ENCODE measurements around the gene JPH3.
"Not testable (repeated sequence)": the region's sequence is repeated elsewhere in the genome, so short reads cannot be mapped to it uniquely, and the experiment has no call there.

Gene JPH3

DNA sequence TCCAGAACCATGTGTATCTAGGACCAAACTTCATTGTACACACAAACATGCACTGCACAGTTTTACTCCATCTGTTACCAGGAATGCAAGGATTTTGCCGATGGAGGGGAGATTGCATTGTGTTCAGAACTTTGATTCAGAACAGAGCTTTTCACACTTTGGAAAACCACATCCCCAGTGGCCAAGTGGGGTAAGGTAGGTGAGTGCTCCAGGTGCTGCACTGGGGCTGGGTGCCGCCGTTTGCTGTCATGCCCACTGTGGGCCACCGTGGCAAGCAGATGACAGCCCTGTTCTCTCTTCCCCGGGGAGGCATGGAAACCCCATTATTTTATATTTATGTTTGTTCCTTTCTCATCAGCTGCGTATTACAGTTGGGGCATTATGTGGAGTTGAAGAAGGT lies 29.3 kb upstream of the JPH3 start:
- DNase-seq (ENCODE audit: low read depth in 2 of 3, low spot score in 1 of 3) = no peak

GRCh38 chr16:87575027-87575804 lies 27.1 kb upstream of the JPH3 start:
- no peak for DNase-seq (ENCODE audit: low read depth in 2 of 3, low spot score in 1 of 3)

- DNase-seq (ENCODE audit: low read depth in 2 of 3, low spot score in 1 of 3) = no peak
These were observed 26.1 kb upstream of the JPH3 start for GRCh38 chr16:87576171-87576570.

DNA sequence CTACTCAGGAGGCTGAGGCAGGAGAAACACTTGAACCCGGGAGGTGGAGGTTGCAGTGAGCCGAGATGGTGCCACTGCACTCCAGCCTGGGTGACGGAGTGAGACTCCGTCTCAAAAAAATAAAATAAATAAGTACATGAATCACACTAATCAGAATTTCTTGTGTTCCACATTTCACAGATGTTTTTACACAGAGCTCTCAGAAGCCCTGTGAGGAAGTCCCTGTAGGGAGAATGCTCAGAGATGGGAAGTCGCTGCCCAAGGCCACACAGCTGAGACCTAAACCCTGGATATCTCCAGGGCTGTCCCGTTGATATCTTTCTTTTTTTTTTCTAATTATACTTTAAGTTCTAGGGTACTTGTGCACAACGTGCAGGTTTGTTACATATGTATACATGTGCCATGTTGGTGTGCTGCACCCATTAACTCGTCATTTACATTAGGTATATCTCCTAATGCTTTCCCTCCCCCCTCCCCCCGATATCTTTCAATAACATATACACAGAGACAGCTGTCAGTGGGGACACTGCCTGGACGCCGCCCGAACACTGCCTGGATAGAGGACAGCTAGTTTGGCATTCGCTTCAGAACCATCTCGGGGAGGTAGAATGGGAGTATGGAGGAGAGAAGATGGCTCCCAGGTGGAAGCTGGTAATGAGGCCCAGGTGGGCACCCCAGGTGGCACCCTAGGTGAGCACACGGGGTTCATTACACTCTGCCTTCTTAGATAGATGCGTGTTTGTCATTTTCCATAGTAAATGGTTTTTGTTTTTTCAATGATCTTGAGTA lies 24.0 kb upstream of the JPH3 start:
- not testable (repeated sequence) for DNase-seq (ENCODE audit: low read depth in 2 of 3, low spot score in 1 of 3)

DNA sequence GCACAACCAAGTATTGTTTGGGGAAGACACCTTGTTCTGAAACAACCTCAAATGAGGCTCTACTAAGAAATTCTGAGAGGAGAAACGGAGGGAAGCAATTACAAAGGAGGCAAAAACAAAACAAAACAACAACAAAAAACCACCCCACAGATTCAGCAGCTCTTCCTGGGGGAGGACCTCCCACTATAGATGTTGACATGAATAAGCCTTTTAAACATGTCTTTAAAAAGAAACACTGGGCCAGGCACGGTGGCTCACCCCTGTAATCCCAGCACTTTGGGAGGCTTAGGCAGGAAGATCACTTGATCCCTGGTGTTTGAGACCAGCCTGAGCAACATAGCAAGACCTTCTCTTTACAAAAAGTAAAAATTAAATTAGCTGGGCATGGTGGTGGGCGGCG lies 22.6 kb upstream of the JPH3 start:
- DNase-seq (ENCODE audit: low read depth in 2 of 3, low spot score in 1 of 3) = no peak

GRCh38 chr16:87580855-87581261 lies 21.4 kb upstream of the JPH3 start:
- DNase-seq (ENCODE audit: low read depth in 2 of 3, low spot score in 1 of 3) = no peak

- no peak for DNase-seq (ENCODE audit: low read depth in 2 of 3, low spot score in 1 of 3)
These were observed 20.5 kb upstream of the JPH3 start for GRCh38 chr16:87581857-87582215.

DNA sequence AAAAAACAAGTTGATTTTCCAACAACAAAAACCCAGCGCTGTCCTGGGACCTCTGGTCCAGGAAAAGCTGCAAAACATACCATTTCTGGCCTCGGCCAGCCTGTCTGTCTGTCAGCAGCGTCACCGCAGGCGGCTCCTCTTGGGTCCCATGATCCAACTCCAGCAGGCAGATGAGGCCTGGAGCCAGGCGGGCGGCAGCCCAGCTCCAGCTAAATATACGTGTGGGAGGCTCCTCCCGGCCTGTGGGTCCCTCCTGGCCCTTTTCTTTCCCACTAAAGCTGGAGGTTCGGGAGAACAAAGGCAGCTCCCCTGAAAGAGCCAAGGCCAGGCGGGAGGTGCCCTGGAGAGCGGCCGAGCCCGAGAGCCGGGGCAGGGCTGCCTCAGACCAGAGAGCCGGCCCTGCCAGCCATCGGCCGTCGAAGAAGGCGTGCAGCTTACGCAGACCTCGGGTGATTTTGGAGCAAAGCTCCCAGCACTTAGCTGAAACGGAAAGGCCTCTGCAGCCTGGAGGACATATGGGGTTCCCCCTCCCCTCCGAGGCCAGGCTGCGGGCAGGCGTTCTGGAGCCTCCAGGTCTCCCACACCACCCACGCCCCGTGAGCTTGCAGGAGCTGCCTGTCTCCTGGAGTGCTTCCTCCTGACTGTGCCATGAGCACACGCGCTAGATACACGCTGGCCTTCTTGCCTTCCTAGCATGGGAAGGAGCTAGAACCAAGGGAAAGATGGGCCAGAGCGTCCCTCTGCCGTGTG lies 19.9 kb upstream of the JPH3 start:
- no peak for DNase-seq (ENCODE audit: low read depth in 2 of 3, low spot score in 1 of 3)

DNA sequence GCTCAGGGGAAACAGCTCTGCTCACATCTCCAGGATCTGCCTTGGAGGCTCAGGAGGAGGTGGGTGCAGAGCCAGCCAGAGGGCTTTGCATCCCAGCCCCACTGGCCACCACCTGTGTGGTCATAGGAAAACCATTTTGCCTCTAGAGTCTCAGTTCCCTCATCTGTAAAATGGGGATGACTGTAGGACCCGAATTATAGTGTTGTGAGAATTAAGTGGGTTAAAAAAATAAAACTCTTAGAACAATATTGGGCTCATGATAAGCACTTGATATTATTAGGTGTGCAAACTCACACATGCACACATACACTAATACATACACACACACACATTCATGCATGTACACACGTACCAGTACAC lies 19.4 kb upstream of the JPH3 start:
- DNase-seq (ENCODE audit: low read depth in 2 of 3, low spot score in 1 of 3) = no peak

GRCh38 chr16:87583453-87584131 lies 18.7 kb upstream of the JPH3 start:
- no peak for DNase-seq (ENCODE audit: low read depth in 2 of 3, low spot score in 1 of 3)

DNA sequence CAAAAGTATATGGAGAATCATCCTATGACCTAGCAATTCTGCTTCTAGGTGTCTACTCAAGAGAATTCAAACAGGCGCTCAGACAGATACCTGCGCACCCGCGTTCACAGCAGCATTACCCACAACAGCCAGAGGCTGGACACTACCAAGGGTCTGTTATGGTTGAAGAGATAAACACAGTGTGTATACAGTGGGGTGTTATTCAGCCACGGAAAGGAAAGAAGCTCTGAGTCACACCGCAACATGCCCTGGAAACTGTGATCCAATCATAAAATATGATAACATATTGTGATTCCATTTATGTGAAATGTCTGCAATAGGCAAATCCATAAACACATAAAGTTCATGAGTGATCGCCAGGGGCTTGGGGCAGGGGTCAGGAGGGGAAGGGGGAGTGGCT lies 18.0 kb upstream of the JPH3 start:
- DNase-seq (ENCODE audit: low read depth in 2 of 3, low spot score in 1 of 3) = no peak

GRCh38 chr16:87584975-87585374 lies 17.3 kb upstream of the JPH3 start:
- DNase-seq (ENCODE audit: low read depth in 2 of 3, low spot score in 1 of 3) = no peak

DNA sequence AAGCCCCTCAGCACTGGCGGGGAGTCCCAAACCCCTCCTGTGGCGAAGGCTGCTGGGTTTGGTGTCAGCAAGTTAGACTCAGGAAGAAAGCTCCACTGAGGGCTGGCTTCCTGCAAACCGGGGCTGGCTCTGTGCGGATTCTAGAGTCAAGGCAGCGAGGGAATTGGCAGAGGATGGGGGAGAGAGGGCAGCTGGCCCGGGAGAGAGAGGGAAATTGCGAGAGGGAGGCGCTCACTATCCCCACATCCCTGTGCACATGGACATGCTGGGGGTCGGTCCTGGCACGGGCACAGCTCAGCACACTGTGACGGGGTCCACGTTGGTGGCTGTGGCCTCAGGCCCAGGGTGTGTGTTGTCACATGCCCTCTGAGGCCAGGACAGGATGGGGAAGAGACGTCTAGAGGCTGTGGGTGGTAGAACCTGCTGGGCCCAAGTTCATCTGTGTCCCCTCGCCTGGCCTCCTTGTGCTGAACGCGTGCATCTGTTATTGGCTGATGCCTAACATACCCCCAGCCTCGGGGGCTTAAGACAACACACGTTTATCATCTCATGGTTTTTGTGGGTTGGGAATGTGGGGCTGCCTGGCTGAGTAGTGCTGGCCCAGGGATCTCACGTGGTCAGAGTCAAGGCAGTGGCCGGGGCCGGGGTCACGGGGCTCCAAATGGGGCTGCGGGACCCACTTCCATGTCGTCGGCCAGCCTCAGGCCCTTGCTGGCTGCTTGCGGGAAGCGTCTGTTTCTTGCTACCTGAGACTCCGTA lies 16.7 kb upstream of the JPH3 start:
- DNase-seq (ENCODE audit: low read depth in 2 of 3, low spot score in 1 of 3) = no peak

DNA sequence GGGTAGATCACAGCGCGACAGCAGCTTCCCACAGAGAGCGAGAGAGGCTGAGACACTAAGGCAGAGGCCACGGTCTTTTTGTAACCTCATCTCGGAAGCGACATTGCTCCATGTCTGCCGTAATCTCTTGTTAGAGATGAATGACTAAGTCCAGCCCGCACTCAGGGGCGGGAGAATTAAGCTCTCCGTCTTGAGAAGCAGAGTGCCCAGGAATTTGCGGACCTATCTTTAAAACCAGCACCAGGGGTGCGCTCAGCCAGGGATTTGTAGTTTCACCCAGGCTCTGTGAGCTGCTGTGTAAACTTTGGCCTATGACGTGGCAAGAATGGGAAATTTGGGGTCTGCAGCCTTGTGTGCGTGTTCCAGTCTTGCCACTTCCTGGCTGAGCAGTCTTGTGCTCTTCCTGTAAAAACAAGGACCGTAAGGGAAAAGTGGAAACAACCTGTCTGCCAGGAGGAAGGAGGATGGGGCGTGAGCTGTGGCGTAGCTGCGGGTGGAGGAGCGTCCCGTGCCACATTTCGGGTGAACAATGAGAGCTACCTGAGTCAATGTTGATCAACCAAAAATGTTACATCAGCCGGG lies 16.0 kb upstream of the JPH3 start:
- no peak for DNase-seq (ENCODE audit: low read depth in 2 of 3, low spot score in 1 of 3)

GRCh38 chr16:87587636-87588035 lies 14.7 kb upstream of the JPH3 start:
- no peak for DNase-seq (ENCODE audit: low read depth in 2 of 3, low spot score in 1 of 3)

DNA sequence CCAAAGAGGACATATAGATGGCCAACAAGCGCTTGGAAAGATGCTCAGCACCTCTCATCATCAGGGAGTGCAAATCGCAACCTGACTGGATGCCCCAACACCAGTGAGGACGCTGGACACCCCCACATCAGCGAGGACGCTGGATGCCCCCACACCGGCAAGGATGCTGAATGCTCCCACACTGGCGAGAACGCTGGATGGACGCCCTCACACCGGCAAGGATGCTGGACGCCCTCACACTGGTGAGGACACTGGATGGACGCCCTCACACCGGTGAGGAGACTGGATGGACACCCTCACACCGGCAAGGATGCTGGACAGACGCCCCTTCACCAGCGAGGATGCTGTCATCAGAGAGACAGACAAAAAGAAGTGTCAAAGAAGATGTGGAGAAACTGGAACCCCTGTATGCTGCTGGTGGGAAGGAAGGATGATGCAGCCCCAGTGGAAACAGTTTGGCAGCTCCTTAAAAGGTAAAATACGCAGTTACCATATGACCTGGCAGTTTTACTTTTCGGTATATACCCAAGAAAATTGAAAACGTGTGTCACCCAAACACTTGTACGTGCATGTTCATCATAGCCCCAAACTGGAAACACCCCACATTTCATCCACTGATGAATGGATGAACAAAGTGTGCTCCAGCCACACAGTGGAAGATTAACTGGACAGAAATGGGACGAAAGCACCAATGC lies 10.1 kb upstream of the JPH3 start:
- DNase-seq (ENCODE audit: low read depth in 2 of 3, low spot score in 1 of 3) = no peak

GRCh38 chr16:87593710-87594258 lies 8.5 kb upstream of the JPH3 start:
- no peak for DNase-seq (ENCODE audit: low read depth in 2 of 3, low spot score in 1 of 3)

DNA sequence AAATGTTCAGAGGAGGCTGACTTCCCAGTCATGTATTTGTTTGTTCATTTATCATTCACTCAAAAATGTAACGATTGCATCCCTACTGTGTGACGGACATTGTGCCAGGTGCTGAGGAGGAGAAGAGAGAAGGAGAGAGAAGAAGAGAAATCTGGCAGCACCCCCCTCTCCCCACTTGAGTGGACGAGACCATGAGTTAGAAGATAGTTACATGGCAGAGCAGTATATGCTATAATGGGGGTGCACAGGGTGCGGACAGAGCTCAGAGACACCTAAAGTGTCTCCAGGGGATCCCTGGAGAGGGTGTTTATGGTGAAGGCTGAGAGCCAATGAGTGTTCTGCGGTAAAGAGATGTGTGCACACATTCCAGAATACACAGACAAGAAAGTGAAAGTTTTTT lies 6.6 kb upstream of the JPH3 start:
- DNase-seq (ENCODE audit: low read depth in 2 of 3, low spot score in 1 of 3) = no peak

DNA sequence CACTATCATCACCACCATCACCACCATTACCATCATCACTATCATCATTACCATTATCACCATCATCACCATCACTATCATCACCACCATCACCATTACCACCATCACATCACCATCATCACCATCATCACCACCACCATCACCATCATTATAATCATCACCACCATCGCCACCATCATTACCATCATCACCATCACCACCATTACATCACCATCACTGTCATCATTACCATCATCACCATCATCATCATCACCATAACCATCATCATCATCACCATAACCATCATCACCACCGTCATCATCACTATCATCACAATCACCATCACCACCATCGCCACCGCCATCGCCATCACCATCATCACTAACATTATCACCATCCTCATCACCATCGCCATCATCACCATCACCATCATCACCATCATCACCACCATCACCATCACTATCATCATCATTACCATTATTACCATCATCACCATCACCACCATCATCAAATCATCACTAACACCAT lies 4.9 kb upstream of the JPH3 start:
- DNase-seq (ENCODE audit: low read depth in 2 of 3, low spot score in 1 of 3) = no peak

Data from stimulated activated CD4-positive, alpha-beta T cell treated with anti-CD3 and anti-CD28 coated beads, Interleukin-12 subunit alpha, Interleukin-12 subunit beta, amount 100 ng/mL, for 48 hours (primary cell).